Upper lobe of left lung (tissue), 6 donors: Measurements from ENCODE around the gene SERP2. TPM values are rescaled to one million over a fixed set of nuclear protein-coding genes. Genes with fewer than 3 reads are reported as not detected.
A peak's percentile ranks its signal among the peaks of the same experiment; 100 is the strongest.

ENCODE experiments used
- ATAC-seq, 2 donors: fragments of 200-7000 bp; cut with Tn5 transposase; one replicate each; pipeline ENCODE4 v1.9.1; 2022; ENCODE audit warnings: mild to moderate bottlenecking in 2 of 2, moderate library complexity in 2 of 2; ENCODE audit not compliant: low FRiP score in 2 of 2
- DNase-seq, 2 donors: peaks; one replicate each; pipeline ENCODE4 v3.0.0-alpha.2; 2019 to 2020
- H3K27ac ChIP-seq, 4 donors: fragments of 200-600 bp; sonication (generic); one replicate each; pipeline ENCODE4 v1.5.1; 2016 to 2019
- H3K27me3 ChIP-seq, 4 donors: fragments of 200-600 bp; sonication (generic); one replicate each; pipeline ENCODE4 v1.5.1; 2017 to 2019
- H3K36me3 ChIP-seq, 4 donors: fragments of 200-600 bp; sonication (generic); one replicate each; pipeline ENCODE4 v1.5.1; 2016 to 2019
- H3K4me1 ChIP-seq, 4 donors: fragments of 200-600 bp; sonication (generic); one replicate each; pipeline ENCODE4 v1.5.1; 2018 to 2019
- H3K4me3 ChIP-seq, 4 donors: fragments of 200-600 bp; sonication (generic); one replicate each; pipeline ENCODE4 v1.5.1; 2017 to 2019; ENCODE audit warnings: mild to moderate bottlenecking in 2 of 4, moderate library complexity in 1 of 4
- H3K9me3 ChIP-seq, 4 donors: fragments of 200-600 bp; sonication (generic); one replicate each; pipeline ENCODE4 v1.5.1; 2018 to 2019
- EP300 ChIP-seq, 4 donors: sonication (generic); formaldehyde crosslinking; IDR thresholded peaks; one replicate each; pipeline ENCODE4 v1.5.1; 2017; ENCODE audit warnings: antibody characterized with exemption in 4 of 4, control low read depth in 2 of 4
- POLR2A ChIP-seq, 4 donors: fragments of 450-650 bp; IDR thresholded peaks; one replicate each; pipeline ENCODE4 v1.5.1; 2016 to 2017; ENCODE audit warnings: antibody characterized with exemption in 4 of 4, mild to moderate bottlenecking in 2 of 4
- POLR2AphosphoS5 ChIP-seq, 2 donors: sonication (generic); formaldehyde crosslinking; IDR thresholded peaks; one replicate each; pipeline ENCODE4 v1.5.1; 2017; ENCODE audit warnings: antibody characterized with exemption in 2 of 2
- WGBS, 2 donors: methylation state at CpG; one replicate each; pipeline ENCODE4 v1.1.5; 2017 to 2018; 5-methylcytosine and 5-hydroxymethylcytosine counted together
- total RNA-seq, 6 donors: library from RNA; depleted of rRNA in 4 of 6; stranded (reverse); fragments of >200 nt in 4 of 6; gene quantifications; one replicate each; pipeline versions ENCODE4 v1.1.0 to v1.2.1, GENCODE V29; 2016 to 2021
- TF ChIP-seq, protein P1 (sequence below), 6 experiments: fragments of 450-650 bp in 4 of 6; fragments of 200-600 bp in 2 of 6; sonication (generic) in 2 of 6; IDR thresholded peaks; one replicate each; pipeline ENCODE4 v1.5.1; 2016 to 2019; ENCODE audit warnings: antibody characterized with exemption in 6 of 6
- donor health status: DM: no; HTN: no; CAD: no; lungs with moderate emphysema.
- donor health status: DM: no; HTN: yes; CAD: no; lungs with severe emphysema.

SERP2 gene
- total RNA-seq, 6 donors from 2014 or later: 0.89 to 27.2 (median 3.8) TPM

DNA sequence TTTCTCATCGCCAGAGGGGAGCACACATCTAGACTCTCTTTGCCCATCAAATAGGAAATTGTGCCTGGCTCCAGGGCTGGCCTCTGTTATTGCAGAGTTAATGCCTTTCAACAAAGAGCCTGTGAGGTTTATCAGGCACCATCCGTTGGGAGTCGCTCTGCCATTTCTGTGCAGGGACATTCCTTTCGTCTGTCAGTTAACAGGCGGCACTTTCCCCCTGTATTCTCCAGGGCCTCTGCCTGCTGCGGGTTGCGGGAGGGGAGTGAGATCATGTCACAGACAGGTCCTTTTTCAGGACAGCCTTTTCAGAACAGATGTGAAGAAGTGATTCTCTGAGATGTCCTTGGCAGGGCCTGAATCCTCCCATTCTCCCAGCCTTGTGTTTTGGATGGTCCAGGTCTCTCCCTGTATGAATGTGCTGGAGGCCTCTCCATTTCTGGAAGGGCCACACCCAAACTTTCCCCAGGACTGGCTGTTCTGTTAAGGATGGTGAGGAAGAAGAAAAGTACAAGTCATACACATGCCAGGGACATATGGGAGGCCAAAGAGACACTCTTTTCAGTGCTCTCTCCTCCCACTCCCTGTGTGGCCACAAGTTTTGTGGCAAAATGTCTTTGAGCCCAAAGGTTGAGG lies 14.9 kb downstream of the SERP2 start:
- DNase-seq (no peak), ATAC-seq (no peak)
- Histone ChIP-seq H3K9me3 (no peaks in the 10 kb centered on the region), H3K4me3 (no peak overlapping the region), H3K27ac (no peak overlapping the region), H3K27me3 (no peaks in the 10 kb centered on the region), H3K36me3 (no peaks in the 10 kb centered on the region), H3K4me1 (no peaks in the 10 kb centered on the region)
- WGBS, 2 donors: 83 to 98% methylated on average over 5 to 7 of the region's 7 CpGs
- TF ChIP-seq, protein P1, sequence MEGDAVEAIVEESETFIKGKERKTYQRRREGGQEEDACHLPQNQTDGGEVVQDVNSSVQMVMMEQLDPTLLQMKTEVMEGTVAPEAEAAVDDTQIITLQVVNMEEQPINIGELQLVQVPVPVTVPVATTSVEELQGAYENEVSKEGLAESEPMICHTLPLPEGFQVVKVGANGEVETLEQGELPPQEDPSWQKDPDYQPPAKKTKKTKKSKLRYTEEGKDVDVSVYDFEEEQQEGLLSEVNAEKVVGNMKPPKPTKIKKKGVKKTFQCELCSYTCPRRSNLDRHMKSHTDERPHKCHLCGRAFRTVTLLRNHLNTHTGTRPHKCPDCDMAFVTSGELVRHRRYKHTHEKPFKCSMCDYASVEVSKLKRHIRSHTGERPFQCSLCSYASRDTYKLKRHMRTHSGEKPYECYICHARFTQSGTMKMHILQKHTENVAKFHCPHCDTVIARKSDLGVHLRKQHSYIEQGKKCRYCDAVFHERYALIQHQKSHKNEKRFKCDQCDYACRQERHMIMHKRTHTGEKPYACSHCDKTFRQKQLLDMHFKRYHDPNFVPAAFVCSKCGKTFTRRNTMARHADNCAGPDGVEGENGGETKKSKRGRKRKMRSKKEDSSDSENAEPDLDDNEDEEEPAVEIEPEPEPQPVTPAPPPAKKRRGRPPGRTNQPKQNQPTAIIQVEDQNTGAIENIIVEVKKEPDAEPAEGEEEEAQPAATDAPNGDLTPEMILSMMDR (IDR thresholded peaks at IDR 0.05): no peak
- TF ChIP-seq POLR2A (IDR thresholded peaks at IDR 0.05) (no peak), POLR2AphosphoS5 (IDR thresholded peaks at IDR 0.05) (no peak)

DNA sequence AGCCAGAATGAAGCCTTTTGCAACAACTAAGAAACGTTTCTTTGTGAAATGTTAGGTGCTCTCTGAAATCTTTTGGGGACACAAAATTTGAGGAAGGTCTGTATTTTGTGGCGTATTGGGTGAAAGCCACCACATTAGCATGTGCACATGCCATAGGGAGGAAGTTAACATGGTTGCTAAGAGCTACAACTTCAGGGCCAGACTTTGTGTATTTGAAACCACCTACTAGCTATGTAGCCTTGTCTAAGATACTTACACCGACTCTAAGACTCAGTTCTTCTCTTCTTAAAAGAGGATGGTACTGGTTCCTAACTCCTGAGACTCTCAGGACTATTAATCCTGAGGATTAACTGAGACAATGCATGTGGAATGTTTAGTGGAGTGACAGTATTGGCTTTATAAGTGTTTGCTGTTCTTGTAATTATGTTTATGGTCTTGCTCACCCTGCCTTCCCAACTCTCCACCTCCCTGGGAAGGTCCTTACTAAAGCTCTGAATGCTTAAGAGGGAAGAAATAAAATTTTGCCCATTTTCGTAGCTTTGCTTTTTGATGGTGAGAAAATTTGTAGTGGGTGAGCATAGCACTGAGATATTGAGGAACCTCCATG lies 15.5 kb downstream of the SERP2 start:
- no peaks in the 10 kb centered on the region for H3K9me3 ChIP-seq
- H3K4me3 ChIP-seq: no peak overlapping the region
- H3K4me1 ChIP-seq: no peaks in the 10 kb centered on the region
- no peaks in the 10 kb centered on the region for H3K27me3 ChIP-seq
- no peak for DNase-seq
- H3K36me3 ChIP-seq: no peaks in the 10 kb centered on the region
- H3K27ac ChIP-seq: no peak overlapping the region
- WGBS, 2 donors: 67 to 75% methylated on average over 4 of the region's 4 CpGs
- TF ChIP-seq POLR2A (IDR thresholded peaks at IDR 0.05) (no peak), EP300 (IDR thresholded peaks at IDR 0.05) (no peak), POLR2AphosphoS5 (IDR thresholded peaks at IDR 0.05) (no peak)
- TF ChIP-seq, protein P1 (IDR thresholded peaks at IDR 0.05): no peak
- ATAC-seq: no peak

DNA sequence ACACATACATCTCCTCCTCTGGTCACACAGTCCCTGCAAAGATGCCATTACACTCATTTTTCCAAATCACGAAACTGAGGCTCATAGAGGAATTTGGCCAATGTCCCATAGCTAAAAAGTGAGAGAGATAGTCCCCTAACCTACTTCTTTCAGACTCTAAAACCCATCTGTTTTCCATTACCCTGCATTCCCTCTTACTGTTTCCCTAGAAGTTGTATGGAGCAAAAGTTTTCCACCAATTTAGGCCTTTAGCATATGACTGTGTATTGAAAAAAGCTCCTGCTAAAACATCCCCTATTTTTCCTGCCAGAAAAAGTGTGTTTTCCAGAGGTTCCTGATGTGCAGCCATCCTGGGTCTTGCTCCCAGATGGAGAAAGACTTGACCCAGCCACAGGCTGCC lies 16.3 kb downstream of the SERP2 start:
- Histone ChIP-seq H3K36me3 (no peaks in the 10 kb centered on the region), H3K27me3 (no peaks in the 10 kb centered on the region), H3K4me3 (no peak overlapping the region), H3K4me1 (no peaks in the 10 kb centered on the region), H3K27ac (no peak overlapping the region), H3K9me3 (no peaks in the 10 kb centered on the region)
- 88 to 93% methylated on average over 1 of the region's 1 CpG for WGBS, 2 donors
- DNase-seq (no peak), ATAC-seq (no peak)
- TF ChIP-seq EP300 (IDR thresholded peaks at IDR 0.05): no peak
- no peak for TF ChIP-seq POLR2A (IDR thresholded peaks at IDR 0.05)
- TF ChIP-seq, protein P1 (IDR thresholded peaks at IDR 0.05): no peak
- TF ChIP-seq POLR2AphosphoS5 (IDR thresholded peaks at IDR 0.05): no peak

- Histone ChIP-seq H3K4me1 (peaks cover 0 to 4% (median 0%) of the 10 kb centered on the region in 4 donors), H3K4me3 (no peak overlapping the region), H3K27ac (no peak overlapping the region), H3K27me3 (no peaks in the 10 kb centered on the region), H3K36me3 (no peaks in the 10 kb centered on the region), H3K9me3 (no peaks in the 10 kb centered on the region)
- no peak for DNase-seq
- ATAC-seq: peak in 1 of 2 donors; percentile 50
- WGBS, 2 donors: 26 to 52% methylated on average over 8 of the region's 8 CpGs
- TF ChIP-seq, protein P1 (IDR thresholded peaks at IDR 0.05): no peak
- no peak for TF ChIP-seq POLR2AphosphoS5 (IDR thresholded peaks at IDR 0.05)
- TF ChIP-seq POLR2A (IDR thresholded peaks at IDR 0.05): no peak
- no peak for TF ChIP-seq EP300 (IDR thresholded peaks at IDR 0.05)
Observed at GRCh38 chr13:44393391-44393790, 19.8 kb downstream of the SERP2 start.

GRCh38 chr13:44394658-44395057 lies 21.0 kb downstream of the SERP2 start:
- Histone ChIP-seq H3K4me1 (peaks cover 0 to 4% (median 0%) of the 10 kb centered on the region in 4 donors), H3K9me3 (no peaks in the 10 kb centered on the region), H3K4me3 (no peak overlapping the region), H3K27ac (no peak overlapping the region), H3K36me3 (no peaks in the 10 kb centered on the region), H3K27me3 (no peaks in the 10 kb centered on the region)
- TF ChIP-seq POLR2AphosphoS5 (IDR thresholded peaks at IDR 0.05) (no peak), EP300 (IDR thresholded peaks at IDR 0.05) (no peak), POLR2A (IDR thresholded peaks at IDR 0.05) (no peak)
- TF ChIP-seq, protein P1 (IDR thresholded peaks at IDR 0.05): no peak
- ATAC-seq (no peak), DNase-seq (no peak)
